Sigmoid colon (tissue), 4 donors: ENCODE data around the gene SLITRK3.

Source experiments
- CTCF ChIP-seq, 4 experiments: fragments of 450-650 bp in 3 of 4; fragments of 200-600 bp in 1 of 4; IDR thresholded peaks; one replicate each; pipeline ENCODE4 v1.5.1; 2016 to 2019; ENCODE audit warnings: antibody characterized with exemption in 4 of 4, mild to moderate bottlenecking in 3 of 4, moderate library complexity in 2 of 4
- EP300 ChIP-seq, 4 donors: sonication (generic); formaldehyde crosslinking; IDR thresholded peaks; one replicate each; pipeline ENCODE4 v1.6.1; 2017; ENCODE audit warnings: antibody characterized with exemption in 4 of 4
- POLR2A ChIP-seq, 2 donors: fragments of 450-650 bp; IDR thresholded peaks; one replicate each; pipeline ENCODE4 v1.6.1; 2016; ENCODE audit warnings: antibody characterized with exemption in 2 of 2, mild to moderate bottlenecking in 2 of 2, moderate library complexity in 2 of 2

- TF ChIP-seq CTCF (IDR thresholded peaks at IDR 0.05), result no peak
- no peak for TF ChIP-seq POLR2A (IDR thresholded peaks at IDR 0.05)
- no peak for TF ChIP-seq EP300 (IDR thresholded peaks at IDR 0.05)
Observed at GRCh38 chr3:165148876-165149441, 47.2 kb downstream of the SLITRK3 start.
